ENCODE measurements around the gene RPE.

Gene RPE

GRCh38 chr2:210003359-210003758 lies 921 bp downstream of the RPE start:
- no peak for DNase-seq

- DNase-seq = no peak
Measured at GRCh38 chr2:210004881-210005280, 2.4 kb downstream of the RPE start.

- DNase-seq = no peak
Measured at GRCh38 chr2:210007895-210008294, 5.5 kb downstream of the RPE start.

GRCh38 chr2:210009126-210009525 lies 6.7 kb downstream of the RPE start:
- no peak for DNase-seq

- no peak for DNase-seq
Measured at GRCh38 chr2:210009896-210010295, 7.5 kb downstream of the RPE start.

- DNase-seq = no peak
Measured at GRCh38 chr2:210020138-210020537, 17.7 kb downstream of the RPE start.

GRCh38 chr2:210022824-210023223 lies 20.4 kb downstream of the RPE start:
- no peak for DNase-seq

GRCh38 chr2:210027608-210028007 lies 25.2 kb downstream of the RPE start:
- no peak for DNase-seq

- no peak for DNase-seq
Measured at GRCh38 chr2:210028178-210028577, 25.7 kb downstream of the RPE start.

GRCh38 chr2:210034087-210034683 lies 31.7 kb downstream of the RPE start:
- DNase-seq = no peak

- no peak for DNase-seq
Measured at GRCh38 chr2:210035679-210036078, 33.2 kb downstream of the RPE start.

- no peak for DNase-seq
Measured at GRCh38 chr2:210038078-210038477, 35.6 kb downstream of the RPE start.

GRCh38 chr2:210046851-210047500 lies 44.5 kb downstream of the RPE start:
- DNase-seq = no peak

- no peak for DNase-seq
Measured at GRCh38 chr2:210049831-210050230, 47.4 kb downstream of the RPE start.

- DNase-seq = no peak
Measured at GRCh38 chr2:210050885-210051284, 48.4 kb downstream of the RPE start.

- no peak for DNase-seq
Measured at GRCh38 chr2:210054696-210055095, 52.3 kb downstream of the RPE start.

GRCh38 chr2:210055825-210056224 lies 53.4 kb downstream of the RPE start:
- DNase-seq = no peak

GRCh38 chr2:210063306-210063705 lies 60.9 kb downstream of the RPE start:
- DNase-seq = no peak
